Embryonic facial prominence (tissue), 1 donor: ENCODE data around the gene CTAGE1.
"Not testable (repeated sequence)": the region's sequence is repeated elsewhere in the genome, so short reads cannot be mapped to it uniquely, and the experiment has no call there.

Experiments
- DNase-seq: peaks from one replicate; pipeline ENCODE4 v3.0.0-alpha.2; 2016; ENCODE audit errors: extremely low spot score

The CTAGE1 gene

DNA sequence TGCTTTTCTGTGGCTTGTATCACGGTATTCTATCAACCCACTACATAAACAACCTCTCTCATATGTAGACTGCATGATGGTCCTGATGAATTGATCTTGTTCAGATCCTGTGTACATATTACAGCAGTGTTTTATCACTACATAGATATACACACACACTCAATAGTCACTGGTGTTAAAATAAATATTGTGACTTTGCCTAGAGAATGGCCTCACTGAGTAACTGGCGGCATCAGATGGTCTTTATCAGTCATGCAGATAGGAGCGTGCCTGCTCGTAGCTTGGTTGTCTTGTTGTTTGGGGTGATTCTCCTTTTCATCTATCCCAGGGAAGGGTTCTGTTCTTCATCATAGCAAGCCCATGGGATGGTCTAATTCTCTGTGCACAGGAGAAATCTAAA lies 18.4 kb upstream of the CTAGE1 start:
- DNase-seq: no peak

DNA sequence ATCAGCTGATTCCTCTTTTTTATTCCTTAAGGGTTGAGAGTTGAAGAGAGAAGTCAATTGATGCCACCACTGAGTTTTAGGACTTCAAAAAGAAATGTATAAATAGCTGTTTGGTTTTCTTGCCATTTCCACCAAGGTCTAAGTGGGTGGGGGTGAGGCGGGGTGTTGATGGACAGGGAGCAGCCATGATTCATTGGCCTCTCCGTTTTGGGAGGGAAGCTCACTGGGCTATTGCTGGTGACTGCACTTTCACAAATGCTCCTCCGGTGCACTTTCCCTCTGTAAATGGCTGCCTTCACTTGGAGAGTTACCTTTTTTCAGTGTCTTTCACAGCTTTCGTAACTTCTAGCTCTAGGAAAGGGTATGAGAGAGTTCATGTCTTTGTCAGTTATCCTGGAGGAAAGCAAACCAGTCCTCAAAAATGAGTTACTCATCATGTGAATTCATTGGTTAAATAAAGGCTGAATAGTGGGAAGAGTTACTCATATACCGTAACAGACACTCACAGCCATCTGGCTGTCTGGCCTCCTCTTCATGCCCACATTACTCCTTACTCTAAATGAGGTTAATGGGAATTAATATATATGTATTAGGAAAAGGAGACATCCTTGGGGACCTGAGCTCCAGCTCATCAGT lies 17.4 kb upstream of the CTAGE1 start:
- DNase-seq: no peak

DNA sequence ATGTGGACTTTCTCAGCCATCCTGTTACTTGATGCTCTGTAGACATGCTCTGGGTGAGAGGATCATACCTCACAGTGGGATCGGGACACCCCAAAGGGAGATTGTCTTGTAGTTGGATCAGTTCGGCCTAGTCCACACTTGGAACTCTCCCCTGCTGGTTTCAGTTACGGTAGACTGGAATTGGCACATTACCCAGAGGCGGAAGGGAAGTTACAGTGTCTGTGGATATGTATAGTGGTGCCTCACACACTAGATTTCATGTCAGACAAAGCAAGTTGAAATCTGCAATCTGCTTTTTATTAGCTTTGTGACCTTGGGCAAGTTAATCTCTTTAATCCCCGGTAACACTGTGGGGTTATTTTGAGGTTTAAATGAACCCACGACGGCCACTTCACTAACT lies 16.2 kb upstream of the CTAGE1 start:
- no peak for DNase-seq

DNA sequence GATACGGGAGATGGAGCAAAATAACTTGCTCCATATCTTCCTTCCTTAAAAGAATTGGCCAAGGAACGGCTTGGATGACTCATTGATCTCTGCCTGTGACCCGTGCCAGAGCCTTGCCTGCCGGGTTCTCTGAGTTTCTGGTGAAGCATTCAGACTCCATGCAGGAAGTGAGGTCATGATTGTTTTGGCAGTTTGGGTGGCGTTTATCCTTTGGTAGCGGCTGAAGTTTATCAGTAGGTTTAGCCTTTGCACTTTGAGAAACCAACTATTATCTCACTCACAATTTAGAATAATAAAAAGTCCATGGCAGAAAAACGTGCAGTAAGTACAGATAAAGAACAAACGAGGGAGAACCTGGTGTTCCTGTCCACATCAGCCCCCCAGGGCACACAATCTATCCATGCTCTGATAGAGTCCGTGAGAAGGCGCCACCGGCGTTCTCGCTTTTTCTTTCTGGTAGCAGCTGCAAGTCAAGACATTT lies 15.0 kb upstream of the CTAGE1 start:
- no peak for DNase-seq

DNA sequence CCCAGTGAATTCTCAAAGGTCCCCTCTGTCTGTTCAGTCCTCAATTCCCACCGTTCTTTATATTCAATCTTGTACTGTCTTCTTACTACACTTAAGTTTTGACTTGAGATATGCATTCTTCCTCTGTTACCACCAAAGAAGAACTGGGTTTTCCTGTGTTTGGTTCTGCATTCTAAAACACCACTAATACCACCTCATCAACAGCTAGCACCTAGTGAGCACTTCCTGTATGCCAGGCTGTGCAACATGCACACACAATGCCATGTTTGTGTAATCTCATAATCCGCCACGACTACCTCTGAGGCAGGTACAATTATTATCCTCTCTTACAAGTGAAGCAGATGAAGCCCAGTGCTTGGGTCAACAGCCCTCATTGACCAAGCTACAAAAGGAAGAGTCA lies 11.8 kb upstream of the CTAGE1 start:
- DNase-seq: no peak

DNA sequence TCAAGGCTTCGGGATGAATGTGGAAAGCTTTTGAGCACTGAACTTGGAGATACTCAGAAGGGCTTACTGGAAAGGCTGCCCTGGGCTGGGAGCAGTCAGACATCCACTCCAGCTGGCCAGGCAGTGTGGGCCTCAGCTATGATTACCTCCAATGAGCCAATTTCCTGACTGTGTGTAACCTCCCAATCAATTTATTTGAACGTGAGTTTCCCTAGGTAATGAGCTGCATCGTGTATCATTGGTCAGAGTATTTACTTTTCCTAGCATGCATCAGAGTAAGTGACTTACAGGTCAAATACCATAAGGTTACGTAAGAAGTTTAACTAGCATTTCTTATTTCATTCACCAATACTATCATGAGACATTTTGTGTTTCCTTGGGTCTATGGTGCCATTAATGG lies 11.0 kb upstream of the CTAGE1 start:
- no peak for DNase-seq

DNA sequence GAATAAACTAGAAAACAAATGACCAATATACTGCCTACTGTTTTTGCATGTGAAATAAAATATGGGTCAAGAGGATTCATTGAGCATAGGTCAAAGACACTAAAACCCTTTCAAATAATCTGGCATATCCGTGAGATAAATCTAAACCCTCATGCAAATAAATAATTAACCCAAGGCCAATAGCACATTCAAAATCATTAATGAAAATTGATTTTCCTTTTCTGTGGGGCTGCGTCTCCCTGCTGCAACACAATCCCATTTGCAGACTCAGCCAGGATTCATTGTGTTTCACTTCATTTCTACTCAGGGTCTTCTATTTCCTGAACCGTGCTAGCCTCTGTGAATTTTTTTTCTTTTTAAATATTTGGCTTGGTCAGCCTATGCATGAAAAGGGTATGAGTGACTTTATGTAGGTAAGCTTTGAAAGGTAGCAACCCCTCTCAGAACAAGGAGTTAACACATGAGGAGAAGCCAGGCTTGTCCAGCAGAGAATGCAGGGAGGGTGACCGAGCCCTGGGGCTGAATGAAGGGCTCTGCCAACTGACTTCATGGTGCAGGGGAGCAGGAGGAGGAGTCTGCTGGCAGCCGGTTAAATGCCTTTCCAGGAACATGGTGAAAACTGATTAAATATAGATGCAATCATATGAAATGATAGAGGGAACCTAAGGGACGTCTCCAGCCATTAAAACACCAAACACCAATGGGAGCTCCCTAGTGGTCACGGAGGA lies 10.3 kb upstream of the CTAGE1 start:
- no peak for DNase-seq

DNA sequence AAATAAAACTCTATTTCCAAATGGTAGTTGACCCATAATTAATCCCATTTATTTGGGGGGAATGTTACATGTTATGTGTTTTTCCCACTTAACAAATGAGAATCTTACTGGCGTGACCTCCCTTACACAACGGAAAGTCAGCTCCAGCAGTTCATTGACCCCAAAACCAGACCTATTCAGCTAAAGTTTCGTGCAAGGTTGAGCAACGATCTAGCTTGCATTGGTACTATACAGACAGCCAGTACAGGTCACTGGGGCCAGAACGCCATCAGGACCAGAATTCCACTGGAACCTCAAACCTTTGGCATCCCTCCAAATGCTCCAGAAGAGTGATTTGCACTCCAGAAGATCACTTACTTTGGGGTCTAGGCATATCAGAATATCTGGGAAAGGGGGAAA lies 6.8 kb upstream of the CTAGE1 start:
- DNase-seq: no peak

DNA sequence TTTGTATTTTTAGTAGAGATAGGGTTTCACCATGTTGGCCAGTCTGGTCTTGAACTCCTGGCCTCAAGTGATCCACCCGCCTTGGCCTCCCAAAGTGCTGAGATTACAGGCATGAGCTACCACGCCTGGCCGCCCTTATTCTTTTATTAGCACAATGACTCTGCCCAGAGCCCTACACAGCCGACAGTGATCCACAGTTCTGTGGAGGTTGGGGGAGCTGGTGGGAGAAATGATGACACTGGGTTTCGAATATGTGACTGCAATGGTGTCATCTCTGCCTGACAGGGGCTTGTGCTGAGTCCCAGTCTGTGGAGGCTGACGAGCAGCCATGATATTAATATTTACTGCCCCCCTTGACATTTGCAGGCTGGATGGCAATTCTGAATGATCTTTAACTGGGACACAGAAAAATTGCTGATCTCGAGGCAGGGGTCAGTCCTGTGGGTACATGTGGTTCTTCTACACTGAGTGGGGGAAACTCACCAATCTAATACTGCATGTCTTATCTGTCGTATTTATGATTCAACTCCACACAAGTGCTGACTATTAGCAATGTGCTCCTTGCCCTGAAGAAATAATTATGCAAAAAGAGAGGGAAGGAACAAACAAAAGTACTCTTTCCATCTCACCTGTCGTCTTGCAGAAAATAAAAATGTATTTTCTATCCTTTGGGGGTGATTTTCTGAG lies 6.3 kb upstream of the CTAGE1 start:
- DNase-seq: no peak

DNA sequence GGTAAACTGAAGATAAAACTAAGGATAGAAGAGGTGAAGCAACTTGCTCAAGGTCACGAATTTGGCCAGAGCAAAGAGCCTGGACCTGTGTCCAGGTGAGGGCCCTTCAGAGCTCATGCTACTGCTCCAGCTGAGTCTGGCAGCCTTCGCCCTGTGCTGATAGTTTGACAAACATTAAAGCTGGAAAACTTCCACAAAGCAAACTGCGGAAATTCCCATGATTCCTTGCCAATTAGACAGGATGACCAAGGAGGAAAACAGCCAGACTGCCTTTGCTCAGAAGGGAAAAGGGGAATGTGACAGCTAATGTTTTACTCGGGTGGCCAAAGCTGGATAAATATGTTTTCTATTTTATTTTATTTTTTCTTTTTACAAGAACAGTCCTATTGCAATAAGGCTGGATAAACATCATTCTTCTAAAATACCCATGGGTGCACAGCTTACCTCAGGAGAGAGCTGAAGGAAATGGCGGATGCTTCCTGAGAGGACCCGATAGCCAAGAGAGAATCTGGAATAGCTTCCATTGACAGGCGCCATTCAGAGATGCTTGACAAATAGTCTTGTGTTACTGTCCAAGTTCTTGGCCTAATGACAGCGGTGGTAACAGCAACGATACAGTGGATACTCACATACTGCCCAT lies 5.3 kb upstream of the CTAGE1 start:
- DNase-seq: no peak

DNA sequence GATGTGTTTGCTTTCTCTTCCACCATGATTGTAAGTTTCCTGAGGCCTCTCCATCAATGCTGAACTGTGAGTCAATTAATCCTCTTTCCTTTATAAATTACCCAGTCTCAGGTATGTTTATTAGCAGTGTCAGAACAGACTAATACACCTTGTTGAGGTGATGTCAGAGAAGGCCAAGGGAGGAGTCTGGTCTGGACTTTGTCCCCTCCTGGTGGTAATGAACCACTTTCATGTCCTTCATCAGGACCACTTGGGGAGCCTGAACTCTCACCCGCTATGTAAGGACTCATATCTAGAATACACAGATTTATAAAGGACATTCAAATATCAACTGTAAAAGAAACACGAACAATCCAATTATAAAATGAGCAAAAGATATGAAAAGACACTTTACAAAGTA lies 2.9 kb upstream of the CTAGE1 start:
- DNase-seq: no peak

DNA sequence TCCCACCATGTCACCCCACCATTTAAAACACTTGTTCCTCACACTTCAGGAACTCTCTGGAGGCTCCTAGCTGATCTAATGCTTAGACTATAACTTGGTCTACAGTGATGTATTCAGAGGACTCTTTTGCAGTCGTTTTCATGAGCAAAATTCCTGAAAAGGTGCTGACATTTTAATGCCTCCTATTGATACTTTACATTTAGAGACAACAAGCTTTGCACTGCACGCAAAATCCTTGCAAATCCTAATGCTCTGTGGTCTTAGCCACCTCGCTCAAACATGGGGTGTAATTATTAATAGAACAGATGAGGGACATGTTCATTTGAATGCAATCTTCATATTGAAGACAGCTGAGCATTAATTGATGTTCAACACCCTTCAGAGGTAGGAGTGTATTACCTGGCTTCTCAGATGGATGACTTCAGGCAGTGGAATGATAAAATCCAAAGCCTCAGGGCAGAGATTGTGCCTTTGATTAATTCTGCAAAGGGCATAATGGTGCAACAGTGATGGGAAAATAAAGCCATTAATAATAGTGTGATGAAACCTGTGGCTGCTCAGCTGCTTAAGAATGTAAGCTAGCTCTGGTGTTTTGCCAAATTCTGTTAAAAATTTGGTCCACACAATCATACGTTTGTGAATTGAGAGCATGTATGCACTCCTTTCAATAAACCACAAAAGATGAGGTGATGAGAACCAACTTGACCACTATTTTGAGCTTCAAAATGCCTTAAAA lies 5.4 kb downstream of the CTAGE1 start:
- DNase-seq: no peak

DNA sequence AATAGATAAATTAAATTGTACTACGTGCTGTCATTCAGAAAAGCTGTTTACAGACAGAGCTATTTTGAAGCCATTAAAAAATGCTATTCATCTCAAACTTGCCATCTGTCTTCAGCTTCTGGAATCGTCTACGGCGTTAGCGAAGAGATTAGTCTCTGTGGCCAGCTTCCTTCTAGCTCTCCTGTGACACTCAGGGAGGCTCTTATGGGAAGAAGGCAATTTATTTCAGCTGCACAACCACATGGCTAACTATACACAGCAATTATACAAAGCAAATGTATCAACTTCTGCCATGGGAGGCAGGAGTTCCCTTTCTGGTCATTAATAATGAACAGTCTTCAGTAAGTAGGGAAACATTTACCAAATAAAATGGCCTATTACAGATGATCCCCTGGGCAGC lies 6.3 kb downstream of the CTAGE1 start:
- peak; percentile 20 for DNase-seq

DNA sequence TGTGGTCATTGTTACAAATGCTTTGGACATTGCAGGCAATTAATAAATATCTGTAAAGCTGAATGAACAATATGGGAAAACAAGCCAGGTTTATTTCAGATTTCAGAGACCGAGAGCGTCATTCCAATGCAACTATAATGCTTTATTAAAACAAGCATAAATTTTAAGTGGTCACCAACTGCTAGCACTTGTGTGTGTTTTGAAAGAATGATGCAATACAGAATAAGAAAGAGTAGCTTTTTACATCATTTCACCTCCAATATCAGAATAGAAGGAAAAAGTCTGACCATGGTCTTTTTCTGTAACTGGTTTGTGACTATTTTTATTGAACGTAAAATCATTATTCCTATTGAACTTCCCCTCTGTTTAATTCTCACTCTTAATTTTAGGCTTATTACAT lies 7.6 kb downstream of the CTAGE1 start:
- DNase-seq: no peak

DNA sequence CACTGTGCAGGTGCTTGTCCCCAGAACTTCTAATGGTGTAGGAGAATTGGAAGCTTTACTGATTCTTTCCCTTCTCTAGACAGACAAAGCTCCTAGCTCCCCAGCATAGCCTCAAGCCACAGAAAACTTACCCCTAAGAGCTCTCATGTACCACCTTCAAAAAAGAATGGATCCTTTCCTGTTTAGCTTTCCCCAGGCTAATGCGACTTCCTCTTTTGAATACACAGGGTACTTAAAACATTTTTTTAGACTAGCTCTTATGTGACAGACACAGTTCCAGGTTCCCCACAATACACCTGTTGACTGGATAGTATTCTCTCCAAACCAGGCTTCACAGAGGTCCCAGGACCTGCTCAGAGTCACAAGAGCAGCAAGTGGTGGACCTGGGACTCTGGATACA lies 8.3 kb downstream of the CTAGE1 start:
- no peak for DNase-seq

DNA sequence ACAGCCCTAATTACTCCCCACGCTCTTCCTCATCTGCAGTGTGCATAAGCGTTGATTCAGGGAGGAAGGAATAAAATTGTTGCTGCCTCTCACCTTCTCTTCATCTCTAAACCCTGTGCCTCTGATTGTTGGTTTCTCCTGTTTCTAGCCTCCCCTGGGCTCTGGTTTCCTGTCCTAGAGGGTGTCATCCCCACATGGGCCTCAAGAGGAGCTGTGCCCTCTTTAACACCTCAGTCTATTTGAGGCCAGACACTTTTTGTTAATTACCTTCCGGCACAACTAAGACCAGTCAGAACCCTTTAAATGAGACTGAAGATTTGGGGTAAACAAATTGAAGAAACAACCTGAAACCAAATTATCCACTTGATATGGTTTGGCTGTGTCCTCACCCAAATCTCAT lies 9.7 kb downstream of the CTAGE1 start:
- no peak for DNase-seq

DNA sequence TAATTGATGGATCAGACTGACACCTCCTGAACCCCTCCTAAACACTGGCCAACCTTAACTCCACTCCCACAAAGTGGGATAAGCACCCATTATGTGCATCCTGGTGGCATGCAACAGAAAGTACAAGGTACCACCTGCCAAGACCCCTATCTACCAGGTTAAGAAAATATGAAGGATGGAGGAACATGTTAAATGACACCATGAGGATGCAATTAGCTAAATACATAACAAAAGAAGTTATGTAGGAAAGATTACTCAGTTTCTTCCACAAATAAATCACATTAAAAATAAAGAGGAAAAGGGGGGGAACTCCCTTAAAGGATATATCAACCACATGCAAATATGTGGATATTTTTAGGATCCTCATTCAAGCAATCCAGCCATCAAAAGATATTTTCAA lies 12.6 kb downstream of the CTAGE1 start:
- no peak for DNase-seq

DNA sequence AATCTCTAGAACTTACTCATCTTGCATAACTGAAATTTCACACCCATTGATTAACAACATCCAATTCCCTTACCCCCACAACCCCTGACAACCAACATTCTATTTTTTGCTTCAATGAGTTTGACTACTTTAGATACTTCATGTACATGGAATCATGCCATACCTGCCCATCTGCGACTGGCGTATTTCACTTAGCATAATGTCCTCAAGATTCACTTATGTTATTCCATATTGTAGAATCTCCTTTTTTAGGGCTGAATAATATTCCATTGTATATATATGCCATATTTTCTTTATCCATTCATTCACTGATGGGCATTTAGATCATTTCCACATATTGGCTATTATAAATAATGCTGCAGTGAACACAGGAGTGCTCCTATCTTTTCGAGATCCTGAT lies 13.8 kb downstream of the CTAGE1 start:
- no peak for DNase-seq

DNA sequence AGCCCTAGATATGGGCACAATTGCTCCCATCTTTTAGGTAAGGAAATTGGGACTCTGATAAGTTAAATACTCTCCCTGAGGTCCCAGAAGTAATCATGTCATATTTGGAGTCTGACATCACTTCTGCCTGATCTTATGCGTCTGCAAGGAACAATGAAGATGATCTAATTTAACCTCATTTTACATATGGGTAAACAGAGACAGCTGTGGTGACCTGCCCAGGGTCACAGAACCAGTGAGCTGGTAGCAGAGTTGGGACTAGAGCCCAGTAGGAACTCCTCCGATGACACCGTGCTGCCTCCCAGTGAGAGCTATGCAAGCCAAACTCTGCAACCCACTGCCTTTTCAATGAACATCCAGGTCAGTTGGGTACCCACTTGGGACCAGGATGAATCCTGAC lies 17.8 kb downstream of the CTAGE1 start:
- no peak for DNase-seq

DNA sequence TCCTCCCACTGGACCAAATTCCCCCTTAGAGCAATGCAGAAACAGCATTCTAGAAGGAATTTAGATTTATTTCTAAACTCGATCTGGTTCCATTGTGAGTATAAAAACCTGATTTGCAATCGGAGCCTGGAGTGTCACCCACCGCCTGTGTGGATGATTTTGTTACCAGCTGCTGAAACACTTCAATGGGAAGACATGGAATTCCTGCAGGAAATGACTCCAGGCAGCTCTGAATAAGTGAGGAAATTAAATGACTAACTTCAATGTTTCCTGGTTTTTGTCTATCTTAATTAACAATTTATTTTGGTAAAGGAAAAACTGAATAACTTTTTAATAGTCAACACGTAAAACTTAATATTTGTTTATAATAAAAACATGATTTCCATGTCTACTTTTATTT lies 19.3 kb downstream of the CTAGE1 start:
- DNase-seq: no peak

DNA sequence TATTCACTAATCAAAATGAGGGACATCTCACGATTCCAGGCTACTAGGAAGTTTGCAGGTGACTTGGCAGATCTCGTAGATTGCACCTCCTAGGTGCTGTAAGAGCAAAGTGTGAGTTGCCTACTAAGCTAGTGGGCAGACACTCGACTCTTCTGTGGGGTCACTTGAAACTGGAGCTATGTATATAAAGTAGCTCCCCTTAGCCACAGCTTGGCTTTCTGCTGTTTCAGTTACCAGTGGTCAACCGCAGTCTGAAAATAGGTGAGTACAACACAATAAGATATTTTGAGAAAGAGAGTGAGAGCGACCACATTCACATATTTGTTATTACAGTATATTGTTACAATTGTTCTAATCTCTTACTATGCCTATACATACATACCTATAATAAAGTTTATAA lies 23.3 kb downstream of the CTAGE1 start:
- no peak for DNase-seq

DNA sequence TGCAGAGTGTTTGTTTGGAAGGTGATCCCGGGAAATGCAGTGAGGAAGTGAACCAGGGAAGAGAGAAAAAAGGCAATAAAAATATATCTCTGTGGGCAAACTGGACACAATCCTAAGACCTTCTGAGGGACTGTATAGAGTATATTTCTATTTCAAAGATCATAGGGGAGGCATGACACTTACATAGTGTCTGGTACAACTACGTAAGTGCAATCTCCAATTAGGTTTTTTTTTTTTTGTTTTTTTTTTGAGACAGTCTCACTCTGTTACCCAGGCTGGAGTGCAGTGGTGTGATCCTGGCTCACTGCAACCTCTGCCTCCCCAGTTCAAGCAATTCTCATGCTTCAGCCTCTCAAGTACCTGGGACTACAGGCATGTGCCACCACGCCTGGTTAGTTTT lies 24.6 kb downstream of the CTAGE1 start:
- DNase-seq: not testable (repeated sequence)
